Thyroid gland (tissue), 4 donors: ENCODE data around the gene ZC3H11A.

Source experiments
- POLR2A ChIP-seq, 2 donors: fragments of 450-650 bp; IDR thresholded peaks; one replicate each; pipeline ENCODE4 v1.6.1; 2017; ENCODE audit warnings: antibody characterized with exemption in 2 of 2, mild to moderate bottlenecking in 2 of 2, moderate library complexity in 1 of 2
- TF ChIP-seq, protein P1 (sequence below), 6 experiments: fragments of 200-600 bp in 3 of 6; fragments of 450-650 bp in 3 of 6; sonication (generic) in 3 of 6; IDR thresholded peaks; one replicate each; pipeline ENCODE4 v1.5.1; 2016 to 2019; ENCODE audit warnings: antibody characterized with exemption in 6 of 6, mild to moderate bottlenecking in 2 of 6, inconsistent platforms in 1 of 6, moderate library complexity in 1 of 6

DNA sequence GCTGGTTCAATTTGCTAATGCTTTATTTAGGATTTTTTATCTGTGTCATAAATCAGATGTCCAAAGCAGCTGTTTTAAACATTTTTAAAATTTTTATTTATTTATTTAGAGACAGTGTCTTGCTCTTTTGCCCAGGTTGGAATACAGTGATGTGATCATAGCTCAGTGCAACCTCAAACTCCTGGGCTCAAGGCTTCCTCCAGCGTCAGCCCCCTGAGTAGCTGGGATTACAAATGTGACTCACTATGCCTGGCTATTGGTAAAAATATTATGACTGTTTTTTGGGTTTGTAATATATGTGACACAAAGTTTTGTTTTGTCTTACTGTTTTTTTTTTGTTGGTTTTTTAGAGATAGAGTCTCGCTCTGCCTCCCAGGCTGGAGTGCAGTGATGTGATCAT is 11.8 kb downstream of the ZC3H11A start:
- TF ChIP-seq, protein P1, sequence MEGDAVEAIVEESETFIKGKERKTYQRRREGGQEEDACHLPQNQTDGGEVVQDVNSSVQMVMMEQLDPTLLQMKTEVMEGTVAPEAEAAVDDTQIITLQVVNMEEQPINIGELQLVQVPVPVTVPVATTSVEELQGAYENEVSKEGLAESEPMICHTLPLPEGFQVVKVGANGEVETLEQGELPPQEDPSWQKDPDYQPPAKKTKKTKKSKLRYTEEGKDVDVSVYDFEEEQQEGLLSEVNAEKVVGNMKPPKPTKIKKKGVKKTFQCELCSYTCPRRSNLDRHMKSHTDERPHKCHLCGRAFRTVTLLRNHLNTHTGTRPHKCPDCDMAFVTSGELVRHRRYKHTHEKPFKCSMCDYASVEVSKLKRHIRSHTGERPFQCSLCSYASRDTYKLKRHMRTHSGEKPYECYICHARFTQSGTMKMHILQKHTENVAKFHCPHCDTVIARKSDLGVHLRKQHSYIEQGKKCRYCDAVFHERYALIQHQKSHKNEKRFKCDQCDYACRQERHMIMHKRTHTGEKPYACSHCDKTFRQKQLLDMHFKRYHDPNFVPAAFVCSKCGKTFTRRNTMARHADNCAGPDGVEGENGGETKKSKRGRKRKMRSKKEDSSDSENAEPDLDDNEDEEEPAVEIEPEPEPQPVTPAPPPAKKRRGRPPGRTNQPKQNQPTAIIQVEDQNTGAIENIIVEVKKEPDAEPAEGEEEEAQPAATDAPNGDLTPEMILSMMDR (IDR thresholded peaks at IDR 0.05), result no peak
- TF ChIP-seq POLR2A (IDR thresholded peaks at IDR 0.05), result no peak
